HepG2 (cell line): ENCODE results near the gene STK25. TPM values are rescaled to one million over a fixed set of nuclear protein-coding genes. Genes with fewer than 3 reads are reported as not detected.
A peak's percentile ranks its signal among the peaks of the same experiment; 100 is the strongest.

Source experiments
- POLR2G ChIP-seq: fragments of 200-400 bp; formaldehyde crosslinking; IDR thresholded peaks from 2 replicates; pipeline ENCODE4 v1.6.1; 2018; ENCODE audit warnings: mild to moderate bottlenecking, low read depth, low read length, moderate library complexity
- TCF7L2 ChIP-seq: IDR thresholded peaks from 2 replicates; pipeline ENCODE4 v1.6.1; 2011; ENCODE audit warnings: mild to moderate bottlenecking, low read depth, low read length, moderate library complexity
- TFDP1 ChIP-seq: IDR thresholded peaks from 2 replicates; pipeline ENCODE4 v1.6.1; 2016; ENCODE audit warnings: missing compliant biosample characterization, missing genetic modification reagents, borderline replicate concordance
- ZNF280B ChIP-seq: sonication (generic); formaldehyde crosslinking; IDR thresholded peaks from 2 replicates; pipeline ENCODE4 v1.5.0; 2020; ENCODE audit warnings: missing genetic modification reagents, mild to moderate bottlenecking, borderline replicate concordance
- ZNF318 ChIP-seq: sonication (generic); formaldehyde crosslinking; IDR thresholded peaks from 2 replicates; pipeline ENCODE4 v1.4.0; 2020; ENCODE audit warnings: mild to moderate bottlenecking, missing genetic modification reagents
- ZNF839 ChIP-seq: sonication (generic); formaldehyde crosslinking; IDR thresholded peaks from 2 replicates; pipeline ENCODE4 v1.4.0; 2020; ENCODE audit warnings: missing genetic modification reagents, mild to moderate bottlenecking, borderline replicate concordance
- ZSCAN30 ChIP-seq: sonication (generic); formaldehyde crosslinking; IDR thresholded peaks from 2 replicates; pipeline ENCODE4 v1.5.0; 2020; ENCODE audit warnings: mild to moderate bottlenecking, missing genetic modification reagents
- polyA plus RNA-seq, 8 experiments: library from polyadenylated mRNA; depleted of rRNA in 3 of 8; stranded (reverse) in 7 of 8; unstranded in 1 of 8; fragments of >200 nt; fragmentation: Illumina TruSeq in 4 of 8; extraction: Trizol in 4 of 8; gene quantifications; 2 replicates each; pipeline versions ENCODE4 v1.2.1 to v1.2.3, GENCODE V29; 2011 to 2016; ENCODE audit warnings: low read depth in 4 of 8, missing spikeins in 1 of 8, mixed read lengths in 1 of 8; ENCODE audit not compliant: insufficient read depth in 1 of 8
- total RNA-seq, 5 experiments: library from RNA; depleted of rRNA; stranded (reverse); fragments of >200 nt; fragmentation: Illumina TruSeq; extraction: Trizol; gene quantifications; 2 replicates each; pipeline ENCODE4 v1.2.3, GENCODE V29; 2016; ENCODE audit warnings: low read depth in 1 of 5
- TF ChIP-seq, protein P1 (sequence below): sonication (generic); formaldehyde crosslinking; IDR thresholded peaks from 2 replicates; pipeline ENCODE4 v1.4.0; 2020; ENCODE audit warnings: mild to moderate bottlenecking, low read depth, missing genetic modification reagents
- TF ChIP-seq, protein P2 (sequence below): sonication (generic); formaldehyde crosslinking; IDR thresholded peaks from 2 replicates; pipeline ENCODE4 v1.4.0; 2020; ENCODE audit warnings: mild to moderate bottlenecking, missing genetic modification reagents
- TF ChIP-seq, protein P3 (sequence below): sonication (generic); formaldehyde crosslinking; IDR thresholded peaks from 2 replicates; pipeline ENCODE4 v1.9.0; 2021; ENCODE audit warnings: missing genetic modification reagents, mild to moderate bottlenecking, borderline replicate concordance

Gene STK25
- total and polyA plus RNA-seq, 2 of the 13 experiments (the other 11 are each of a cell fraction or from before 2014, with no cell fraction given), result 177 to 481 TPM

GRCh38 chr2:241508240-241509154, at the start of gene STK25 (continued):
- TF ChIP-seq, protein P1, sequence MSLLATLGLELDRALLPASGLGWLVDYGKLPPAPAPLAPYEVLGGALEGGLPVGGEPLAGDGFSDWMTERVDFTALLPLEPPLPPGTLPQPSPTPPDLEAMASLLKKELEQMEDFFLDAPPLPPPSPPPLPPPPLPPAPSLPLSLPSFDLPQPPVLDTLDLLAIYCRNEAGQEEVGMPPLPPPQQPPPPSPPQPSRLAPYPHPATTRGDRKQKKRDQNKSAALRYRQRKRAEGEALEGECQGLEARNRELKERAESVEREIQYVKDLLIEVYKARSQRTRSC, result peak; percentile 99
- TF ChIP-seq ZSCAN30 (no peak), POLR2G (peak; percentile 96), TFDP1 (peak; percentile 100), ZNF318 (CRISPR knock-in tag) (peak; percentile 94; the same call in 1 of the 2 replicates), ZNF839 (CRISPR knock-in tag) (peak; percentile 99), TCF7L2 (no peak), ZNF280B (CRISPR knock-in tag) (peak; percentile 96)
- TF ChIP-seq, protein P2, sequence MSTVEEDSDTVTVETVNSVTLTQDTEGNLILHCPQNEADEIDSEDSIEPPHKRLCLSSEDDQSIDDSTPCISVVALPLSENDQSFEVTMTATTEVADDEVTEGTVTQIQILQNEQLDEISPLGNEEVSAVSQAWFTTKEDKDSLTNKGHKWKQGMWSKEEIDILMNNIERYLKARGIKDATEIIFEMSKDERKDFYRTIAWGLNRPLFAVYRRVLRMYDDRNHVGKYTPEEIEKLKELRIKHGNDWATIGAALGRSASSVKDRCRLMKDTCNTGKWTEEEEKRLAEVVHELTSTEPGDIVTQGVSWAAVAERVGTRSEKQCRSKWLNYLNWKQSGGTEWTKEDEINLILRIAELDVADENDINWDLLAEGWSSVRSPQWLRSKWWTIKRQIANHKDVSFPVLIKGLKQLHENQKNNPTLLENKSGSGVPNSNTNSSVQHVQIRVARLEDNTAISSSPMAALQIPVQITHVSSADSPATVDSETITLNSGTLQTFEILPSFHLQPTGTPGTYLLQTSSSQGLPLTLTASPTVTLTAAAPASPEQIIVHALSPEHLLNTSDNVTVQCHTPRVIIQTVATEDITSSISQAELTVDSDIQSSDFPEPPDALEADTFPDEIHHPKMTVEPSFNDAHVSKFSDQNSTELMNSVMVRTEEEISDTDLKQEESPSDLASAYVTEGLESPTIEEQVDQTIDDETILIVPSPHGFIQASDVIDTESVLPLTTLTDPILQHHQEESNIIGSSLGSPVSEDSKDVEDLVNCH, result peak; percentile 97
- TF ChIP-seq, protein P3, sequence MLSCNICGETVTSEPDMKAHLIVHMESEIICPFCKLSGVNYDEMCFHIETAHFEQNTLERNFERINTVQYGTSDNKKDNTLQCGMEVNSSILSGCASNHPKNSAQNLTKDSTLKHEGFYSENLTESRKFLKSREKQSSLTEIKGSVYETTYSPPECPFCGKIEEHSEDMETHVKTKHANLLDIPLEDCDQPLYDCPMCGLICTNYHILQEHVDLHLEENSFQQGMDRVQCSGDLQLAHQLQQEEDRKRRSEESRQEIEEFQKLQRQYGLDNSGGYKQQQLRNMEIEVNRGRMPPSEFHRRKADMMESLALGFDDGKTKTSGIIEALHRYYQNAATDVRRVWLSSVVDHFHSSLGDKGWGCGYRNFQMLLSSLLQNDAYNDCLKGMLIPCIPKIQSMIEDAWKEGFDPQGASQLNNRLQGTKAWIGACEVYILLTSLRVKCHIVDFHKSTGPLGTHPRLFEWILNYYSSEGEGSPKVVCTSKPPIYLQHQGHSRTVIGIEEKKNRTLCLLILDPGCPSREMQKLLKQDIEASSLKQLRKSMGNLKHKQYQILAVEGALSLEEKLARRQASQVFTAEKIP (CRISPR knock-in tag), result no peak
